ENCODE results near the gene CPNE7. TPM values are rescaled to one million over a fixed set of nuclear protein-coding genes. Genes with fewer than 3 reads are reported as not detected.

The CPNE7 gene
- total and polyA plus RNA-seq, 9 of the 15 experiments (the other 6 are each of a cell fraction or from before 2014, with no cell fraction given), result 0.30 to 73.4 (median 32.7) TPM

DNA sequence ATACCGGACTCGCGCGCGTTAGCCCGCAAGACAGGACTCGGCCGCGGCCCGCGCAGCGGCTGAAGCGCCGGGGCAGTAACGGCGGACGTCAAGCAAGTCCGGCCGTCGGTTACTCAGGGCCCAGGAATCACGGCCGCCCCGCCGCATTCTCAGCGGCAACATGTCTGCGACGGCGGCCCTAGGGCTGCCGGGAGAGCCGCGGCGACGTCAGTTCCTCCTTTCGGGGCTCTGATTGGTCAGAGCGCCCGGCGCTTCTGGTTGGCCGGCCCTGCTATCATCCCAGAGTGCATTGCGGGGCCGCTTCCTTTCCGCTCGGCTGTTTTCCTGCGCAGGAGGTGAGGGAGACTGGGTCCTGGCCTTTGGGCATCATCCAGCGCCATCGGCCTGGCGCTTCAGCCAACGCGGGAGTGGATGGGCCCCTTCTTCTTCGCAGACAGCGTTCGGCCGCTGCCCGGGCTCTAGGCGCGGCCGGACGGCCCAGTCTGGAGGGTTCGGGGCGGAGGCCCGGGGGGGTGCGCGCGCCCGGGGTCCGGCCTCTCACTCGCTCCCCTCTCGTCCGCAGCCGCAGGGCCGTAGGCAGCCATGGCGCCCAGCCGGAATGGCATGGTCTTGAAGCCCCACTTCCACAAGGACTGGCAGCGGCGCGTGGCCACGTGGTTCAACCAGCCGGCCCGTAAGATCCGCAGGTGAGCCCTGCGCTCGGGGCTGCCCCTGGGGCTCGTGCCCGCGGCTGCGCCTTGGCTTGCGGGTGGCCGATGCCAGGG, 15.0 kb upstream of the CPNE7 start, which contains the start of gene RPL13 (continued):
- TF ChIP-seq, protein P1, sequence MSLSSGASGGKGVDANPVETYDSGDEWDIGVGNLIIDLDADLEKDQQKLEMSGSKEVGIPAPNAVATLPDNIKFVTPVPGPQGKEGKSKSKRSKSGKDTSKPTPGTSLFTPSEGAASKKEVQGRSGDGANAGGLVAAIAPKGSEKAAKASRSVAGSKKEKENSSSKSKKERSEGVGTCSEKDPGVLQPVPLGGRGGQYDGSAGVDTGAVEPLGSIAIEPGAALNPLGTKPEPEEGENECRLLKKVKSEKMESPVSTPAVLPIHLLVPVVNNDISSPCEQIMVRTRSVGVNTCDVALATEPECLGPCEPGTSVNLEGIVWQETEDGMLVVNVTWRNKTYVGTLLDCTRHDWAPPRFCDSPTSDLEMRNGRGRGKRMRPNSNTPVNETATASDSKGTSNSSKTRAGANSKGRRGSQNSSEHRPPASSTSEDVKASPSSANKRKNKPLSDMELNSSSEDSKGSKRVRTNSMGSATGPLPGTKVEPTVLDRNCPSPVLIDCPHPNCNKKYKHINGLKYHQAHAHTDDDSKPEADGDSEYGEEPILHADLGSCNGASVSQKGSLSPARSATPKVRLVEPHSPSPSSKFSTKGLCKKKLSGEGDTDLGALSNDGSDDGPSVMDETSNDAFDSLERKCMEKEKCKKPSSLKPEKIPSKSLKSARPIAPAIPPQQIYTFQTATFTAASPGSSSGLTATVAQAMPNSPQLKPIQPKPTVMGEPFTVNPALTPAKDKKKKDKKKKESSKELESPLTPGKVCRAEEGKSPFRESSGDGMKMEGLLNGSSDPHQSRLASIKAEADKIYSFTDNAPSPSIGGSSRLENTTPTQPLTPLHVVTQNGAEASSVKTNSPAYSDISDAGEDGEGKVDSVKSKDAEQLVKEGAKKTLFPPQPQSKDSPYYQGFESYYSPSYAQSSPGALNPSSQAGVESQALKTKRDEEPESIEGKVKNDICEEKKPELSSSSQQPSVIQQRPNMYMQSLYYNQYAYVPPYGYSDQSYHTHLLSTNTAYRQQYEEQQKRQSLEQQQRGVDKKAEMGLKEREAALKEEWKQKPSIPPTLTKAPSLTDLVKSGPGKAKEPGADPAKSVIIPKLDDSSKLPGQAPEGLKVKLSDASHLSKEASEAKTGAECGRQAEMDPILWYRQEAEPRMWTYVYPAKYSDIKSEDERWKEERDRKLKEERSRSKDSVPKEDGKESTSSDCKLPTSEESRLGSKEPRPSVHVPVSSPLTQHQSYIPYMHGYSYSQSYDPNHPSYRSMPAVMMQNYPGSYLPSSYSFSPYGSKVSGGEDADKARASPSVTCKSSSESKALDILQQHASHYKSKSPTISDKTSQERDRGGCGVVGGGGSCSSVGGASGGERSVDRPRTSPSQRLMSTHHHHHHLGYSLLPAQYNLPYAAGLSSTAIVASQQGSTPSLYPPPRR (CRISPR knock-in tag; IDR thresholded peaks at IDR 0.05; ENCODE audit: borderline replicate concordance), result no peak
- no peak for TF ChIP-seq RFX5 (IDR thresholded peaks at IDR 0.05; ENCODE audit: low read depth, low read length)
- peak; percentile 57; the same call in 1 of the 2 replicates for TF ChIP-seq SPI1 (IDR thresholded peaks at IDR 0.05; ENCODE audit: borderline replicate concordance, low read depth, low read length)
- TF ChIP-seq, protein P2, sequence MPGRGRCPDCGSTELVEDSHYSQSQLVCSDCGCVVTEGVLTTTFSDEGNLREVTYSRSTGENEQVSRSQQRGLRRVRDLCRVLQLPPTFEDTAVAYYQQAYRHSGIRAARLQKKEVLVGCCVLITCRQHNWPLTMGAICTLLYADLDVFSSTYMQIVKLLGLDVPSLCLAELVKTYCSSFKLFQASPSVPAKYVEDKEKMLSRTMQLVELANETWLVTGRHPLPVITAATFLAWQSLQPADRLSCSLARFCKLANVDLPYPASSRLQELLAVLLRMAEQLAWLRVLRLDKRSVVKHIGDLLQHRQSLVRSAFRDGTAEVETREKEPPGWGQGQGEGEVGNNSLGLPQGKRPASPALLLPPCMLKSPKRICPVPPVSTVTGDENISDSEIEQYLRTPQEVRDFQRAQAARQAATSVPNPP (IDR thresholded peaks at IDR 0.05; ENCODE audit: borderline replicate concordance, insufficient read depth, insufficient read length), result no peak
- no peak for TF ChIP-seq PHB (CRISPR knock-in tag; IDR thresholded peaks at IDR 0.05)
- TF ChIP-seq, protein P3, sequence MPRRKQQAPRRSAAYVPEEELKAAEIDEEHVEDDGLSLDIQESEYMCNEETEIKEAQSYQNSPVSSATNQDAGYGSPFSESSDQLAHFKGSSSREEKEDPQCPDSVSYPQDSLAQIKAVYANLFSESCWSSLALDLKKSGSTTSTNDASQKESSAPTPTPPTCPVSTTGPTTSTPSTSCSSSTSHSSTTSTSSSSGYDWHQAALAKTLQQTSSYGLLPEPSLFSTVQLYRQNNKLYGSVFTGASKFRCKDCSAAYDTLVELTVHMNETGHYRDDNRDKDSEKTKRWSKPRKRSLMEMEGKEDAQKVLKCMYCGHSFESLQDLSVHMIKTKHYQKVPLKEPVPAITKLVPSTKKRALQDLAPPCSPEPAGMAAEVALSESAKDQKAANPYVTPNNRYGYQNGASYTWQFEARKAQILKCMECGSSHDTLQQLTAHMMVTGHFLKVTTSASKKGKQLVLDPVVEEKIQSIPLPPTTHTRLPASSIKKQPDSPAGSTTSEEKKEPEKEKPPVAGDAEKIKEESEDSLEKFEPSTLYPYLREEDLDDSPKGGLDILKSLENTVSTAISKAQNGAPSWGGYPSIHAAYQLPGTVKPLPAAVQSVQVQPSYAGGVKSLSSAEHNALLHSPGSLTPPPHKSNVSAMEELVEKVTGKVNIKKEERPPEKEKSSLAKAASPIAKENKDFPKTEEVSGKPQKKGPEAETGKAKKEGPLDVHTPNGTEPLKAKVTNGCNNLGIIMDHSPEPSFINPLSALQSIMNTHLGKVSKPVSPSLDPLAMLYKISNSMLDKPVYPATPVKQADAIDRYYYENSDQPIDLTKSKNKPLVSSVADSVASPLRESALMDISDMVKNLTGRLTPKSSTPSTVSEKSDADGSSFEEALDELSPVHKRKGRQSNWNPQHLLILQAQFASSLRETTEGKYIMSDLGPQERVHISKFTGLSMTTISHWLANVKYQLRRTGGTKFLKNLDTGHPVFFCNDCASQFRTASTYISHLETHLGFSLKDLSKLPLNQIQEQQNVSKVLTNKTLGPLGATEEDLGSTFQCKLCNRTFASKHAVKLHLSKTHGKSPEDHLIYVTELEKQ (CRISPR knock-in tag; IDR thresholded peaks at IDR 0.05), result no peak
- TF ChIP-seq KAT2B (IDR thresholded peaks at IDR 0.05; ENCODE audit: low read depth, low read length), result peak; percentile 75
- no peak for TF ChIP-seq CBX2 (IDR thresholded peaks at IDR 0.05; ENCODE audit: insufficient read depth, low read length, poor library complexity, severe bottlenecking)
- no peak for TF ChIP-seq ZSCAN32 (CRISPR knock-in tag; IDR thresholded peaks at IDR 0.05)
- TF ChIP-seq TBL1XR1 (IDR thresholded peaks at IDR 0.05; ENCODE audit: low read length in 2 of 2), result no peak; a peak in 1 of 4 replicates
- TF ChIP-seq BACH1 (tag; IDR thresholded peaks at IDR 0.05), result peak; percentile 20; the same call in 1 of the 2 replicates
- TF ChIP-seq, protein P4, sequence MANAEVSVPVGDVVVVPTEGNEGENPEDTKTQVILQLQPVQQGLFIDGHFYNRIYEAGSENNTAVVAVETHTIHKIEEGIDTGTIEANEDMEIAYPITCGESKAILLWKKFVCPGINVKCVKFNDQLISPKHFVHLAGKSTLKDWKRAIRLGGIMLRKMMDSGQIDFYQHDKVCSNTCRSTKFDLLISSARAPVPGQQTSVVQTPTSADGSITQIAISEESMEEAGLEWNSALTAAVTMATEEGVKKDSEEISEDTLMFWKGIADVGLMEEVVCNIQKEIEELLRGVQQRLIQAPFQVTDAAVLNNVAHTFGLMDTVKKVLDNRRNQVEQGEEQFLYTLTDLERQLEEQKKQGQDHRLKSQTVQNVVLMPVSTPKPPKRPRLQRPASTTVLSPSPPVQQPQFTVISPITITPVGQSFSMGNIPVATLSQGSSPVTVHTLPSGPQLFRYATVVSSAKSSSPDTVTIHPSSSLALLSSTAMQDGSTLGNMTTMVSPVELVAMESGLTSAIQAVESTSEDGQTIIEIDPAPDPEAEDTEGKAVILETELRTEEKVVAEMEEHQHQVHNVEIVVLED (CRISPR knock-in tag; IDR thresholded peaks at IDR 0.05), result peak; percentile 69
- TF ChIP-seq POU5F1 (IDR thresholded peaks at IDR 0.05; ENCODE audit: borderline replicate concordance, low read depth, low read length, partially characterized antibody), result no peak
- peak; percentile 90; the same call in 1 of the 2 replicates for TF ChIP-seq ZC3H4 (CRISPR knock-in tag; IDR thresholded peaks at IDR 0.05; ENCODE audit: borderline replicate concordance)

Data from K562 (cell line).